HCT116 (cell line): ENCODE data around the gene CAPZB. TPM values are rescaled to one million over a fixed set of nuclear protein-coding genes. Genes with fewer than 3 reads are reported as not detected.

Experiments
- ATAC-seq: fragments of 200-7000 bp; cut with Tn5 transposase; 2 replicates; pipeline ENCODE4 v1.9.1; 2020; ENCODE audit warnings: mild to moderate bottlenecking, moderate library complexity
- BruUV-seq: library from RNA; stranded (reverse); fragments of 400-500 nt; replicated peaks from 2 replicates; lab custom pipeline; 2021; lab: Mats Ljungman, UMichigan
- CTCF ChIA-PET: fragments of 300-600 bp; sonication (Branson Sonifier 250); formaldehyde crosslinking; loops from one replicate; lab custom pipeline; 2021; ENCODE audit warnings: antibody characterized with exemption; lab: Charles Lee
- POLR2A ChIA-PET: fragments of 300-600, 350-600 bp; sonication (Branson Sonifier 250); formaldehyde crosslinking; loops from one replicate; lab custom pipeline; 2021; ENCODE audit warnings: antibody characterized with exemption; lab: Charles Lee
- RAD21 ChIA-PET, 2 experiments: fragments of 300-600 bp; sonication (Branson Sonifier 250); formaldehyde crosslinking; loops; one replicate each; lab custom pipeline; 2023; ENCODE audit warnings: low total read pairs in 2 of 2; ENCODE audit not compliant: uncharacterized antibody in 2 of 2, unreplicated experiment in 2 of 2, low non-redundant PET in 1 of 2; lab: Charles Lee
- DNase-seq: peaks from one replicate; pipeline ENCODE4 v3.0.0-alpha.2; 2010; ENCODE audit warnings: low read depth, low spot score
- H2AFZ ChIP-seq: fragments of 200-600 bp; shearing (Covaris generic), sonication (generic); 2 replicates; pipeline ENCODE4 v1.6.1; 2017; ENCODE audit warnings: low read depth, mixed run types, mixed read lengths, antibody characterized with exemption, low read length; ENCODE audit not compliant: poor library complexity, severe bottlenecking
- H3K27ac ChIP-seq: 2 replicates; pipeline ENCODE4 v1.5.1; 2012; ENCODE audit warnings: low read depth, low read length
- H3K27me3 ChIP-seq: fragments of 200-600 bp; sonication (generic); 2 replicates; pipeline ENCODE4 v1.6.1; 2016; ENCODE audit warnings: mixed run types, low read length, mixed read lengths; ENCODE audit not compliant: insufficient read depth
- H3K36me3 ChIP-seq, 2 experiments: fragments of 200-500 bp in 1 of 2; fragments of 200-600 bp in 1 of 2; sonication (Bioruptor generic) in 1 of 2; sonication (generic) in 1 of 2; 2 replicates each; pipeline versions ENCODE4 v1.5.1 to v1.6.1; 2014 to 2016; ENCODE audit warnings: low read length in 2 of 2, inconsistent platforms in 1 of 2, mixed read lengths in 1 of 2, mixed run types in 1 of 2; ENCODE audit not compliant: insufficient read depth in 2 of 2, control insufficient read depth in 1 of 2
- H3K4me1 ChIP-seq, 2 experiments: fragments of 200-600 bp in 1 of 2; sonication (generic) in 1 of 2; 2 replicates each; pipeline versions ENCODE4 v1.5.1 to v1.6.1; 2012 to 2017; ENCODE audit warnings: low read length in 2 of 2, inconsistent platforms in 1 of 2, mild to moderate bottlenecking in 1 of 2, mixed read lengths in 1 of 2, mixed run types in 1 of 2, moderate library complexity in 1 of 2; ENCODE audit not compliant: insufficient read depth in 2 of 2, control insufficient read depth in 1 of 2
- H3K4me2 ChIP-seq: fragments of 200-600 bp; sonication (generic); 2 replicates; pipeline ENCODE4 v1.6.1; 2017; ENCODE audit warnings: mixed run types, low read length, mixed read lengths
- H3K4me3 ChIP-seq, 2 experiments: fragments of 200-600 bp in 1 of 2; sonication (generic) in 1 of 2; replicated peaks in 1 of 2; 2 replicates each; pipeline ENCODE4 v1.5.1; 2011 to 2016; ENCODE audit warnings: low read length in 2 of 2, control low read depth in 1 of 2, low read depth in 1 of 2, mild to moderate bottlenecking in 1 of 2, mixed read lengths in 1 of 2, mixed run types in 1 of 2
- H3K79me2 ChIP-seq: fragments of 200-600 bp; sonication (generic); 2 replicates; pipeline ENCODE4 v1.6.1; 2017; ENCODE audit warnings: mild to moderate bottlenecking, mixed run types, low read length, moderate library complexity, mixed read lengths; ENCODE audit not compliant: insufficient read depth
- H3K9ac ChIP-seq: fragments of 200-600 bp; sonication (generic); 2 replicates; pipeline ENCODE4 v1.6.1; 2016; ENCODE audit warnings: low read length, mixed read lengths
- H3K9me2 ChIP-seq: fragments of 200-600 bp; sonication (generic), shearing (Covaris generic); 2 replicates; pipeline ENCODE4 v1.6.1; 2017; ENCODE audit warnings: mixed run types, mild to moderate bottlenecking, moderate library complexity; ENCODE audit not compliant: insufficient read depth
- H3K9me3 ChIP-seq, 2 experiments: fragments of 200-500 bp in 1 of 2; fragments of 200-600 bp in 1 of 2; sonication (Bioruptor generic) in 1 of 2; sonication (generic) in 1 of 2; 2 replicates each; pipeline ENCODE4 v1.6.1; 2014 to 2017; ENCODE audit warnings: low read length in 2 of 2, mixed read lengths in 2 of 2, inconsistent platforms in 1 of 2, low read depth in 1 of 2, mild to moderate bottlenecking in 1 of 2, mixed run types in 1 of 2, moderate library complexity in 1 of 2; ENCODE audit not compliant: control insufficient read depth in 1 of 2, insufficient read depth in 1 of 2
- H4K20me1 ChIP-seq: fragments of 200-600 bp; sonication (generic), shearing (Covaris generic); 2 replicates; pipeline ENCODE4 v1.6.1; 2017; ENCODE audit warnings: mixed run types, mild to moderate bottlenecking, moderate library complexity; ENCODE audit not compliant: insufficient read depth
- ATF3 ChIP-seq: IDR thresholded peaks from 2 replicates; pipeline ENCODE4 v1.6.1; 2012
- CEBPB ChIP-seq: IDR thresholded peaks from 2 replicates; pipeline ENCODE4 v1.6.1; 2012; ENCODE audit warnings: low read depth
- EGR1 ChIP-seq: IDR thresholded peaks from 2 replicates; pipeline ENCODE4 v1.6.1; 2012; ENCODE audit warnings: low read depth
- EZH2 ChIP-seq: fragments of 200-600 bp; sonication (generic); IDR thresholded peaks from 2 replicates; pipeline ENCODE4 v1.6.1; 2017; ENCODE audit warnings: antibody characterized with exemption, mixed run types
- EZH2phosphoT487 ChIP-seq: fragments of 200-600 bp; IDR thresholded peaks from 2 replicates; pipeline ENCODE4 v1.6.1; 2018; ENCODE audit warnings: antibody characterized with exemption, borderline replicate concordance
- FOSL1 ChIP-seq: IDR thresholded peaks from 2 replicates; pipeline ENCODE4 v1.6.1; 2012; ENCODE audit warnings: low read depth
- JUND ChIP-seq: IDR thresholded peaks from 2 replicates; pipeline ENCODE4 v1.6.1; 2012
- MAX ChIP-seq: IDR thresholded peaks from 2 replicates; pipeline ENCODE4 v1.6.1; 2012
- POLR2AphosphoS5 ChIP-seq: IDR thresholded peaks from 2 replicates; pipeline ENCODE4 v1.6.1; 2011; ENCODE audit warnings: mild to moderate bottlenecking, low read depth, low read length, moderate library complexity
- RAD21 ChIP-seq: IDR thresholded peaks from 2 replicates; pipeline ENCODE4 v1.6.1; 2012; ENCODE audit warnings: low read depth, mild to moderate bottlenecking
- SIN3A ChIP-seq: IDR thresholded peaks from 2 replicates; pipeline ENCODE4 v1.6.1; 2012; ENCODE audit warnings: low read depth
- SP1 ChIP-seq: IDR thresholded peaks from 2 replicates; pipeline ENCODE4 v1.6.1; 2012; ENCODE audit warnings: low read depth
- ZBTB33 ChIP-seq: IDR thresholded peaks from 2 replicates; pipeline ENCODE4 v1.6.1; 2011; ENCODE audit warnings: mild to moderate bottlenecking, low read length, moderate library complexity; ENCODE audit not compliant: insufficient replicate concordance; ENCODE audit errors: extremely low read depth
- ZNF274 ChIP-seq: fragments of 200-500 bp; sonication (Bioruptor generic); IDR thresholded peaks from 2 replicates; pipeline ENCODE4 v1.6.1; 2014; ENCODE audit warnings: mild to moderate bottlenecking, low read depth, low read length, inconsistent platforms
- intact Hi-C: fragments of 100-400 bp; cut with micrococcal nuclease; formaldehyde crosslinking; loops from 2 replicates; pipeline ENCODE4 v1.10.0; 2022
- total RNA-seq: library from RNA; stranded (reverse); gene quantifications from one replicate; pipeline ENCODE4 v1.2.1, GENCODE V29; 2021; ENCODE audit not compliant: unreplicated experiment

The CAPZB gene
- total RNA-seq, 1 experiment from 2014 or later = 203 TPM

- DNase-seq = no peak
- H3K4me1 ChIP-seq = no peaks in the 10 kb centered on the region
- no peak for ATAC-seq
- no peak overlapping the region for H2AFZ ChIP-seq
- no peaks in the 10 kb centered on the region for H3K79me2 ChIP-seq
- ChIA-PET CTCF (no interaction called here), POLR2A (no interaction called here), RAD21 (no interaction called here)
- no peaks in the 10 kb centered on the region for H4K20me1 ChIP-seq
- no peaks in the 10 kb centered on the region for H3K9me2 ChIP-seq
- no peaks in the 10 kb centered on the region for H3K36me3 ChIP-seq
- H3K9me3 ChIP-seq = no peaks in the 10 kb centered on the region
- H3K4me2 ChIP-seq = no peak overlapping the region
- no peak overlapping the region for H3K27ac ChIP-seq
- H3K4me3 ChIP-seq = no peak overlapping the region
- TF ChIP-seq RAD21 (no peak), EGR1 (no peak), MAX (no peak), SP1 (no peak), EZH2phosphoT487 (no peak), ZBTB33 (no peak), JUND (no peak), ZNF274 (no peak), POLR2AphosphoS5 (no peak), CEBPB (no peak), SIN3A (no peak), FOSL1 (no peak), ATF3 (no peak), EZH2 (no peak)
- H3K27me3 ChIP-seq = no peaks in the 10 kb centered on the region
- no TSS peak for BruUV-seq
- H3K9ac ChIP-seq = no peak overlapping the region
- intact Hi-C loops = no loop called here
Measured at GRCh38 chr1:19514391-19514831, 29.1 kb upstream of the CAPZB start.
